HepG2 (cell line): ENCODE measurements around the gene CBX2.

Experiments used
- CTCF ChIP-seq: sonication (generic); formaldehyde crosslinking; IDR thresholded peaks from 2 replicates; pipeline ENCODE4 v1.5.0; 2020; ENCODE audit warnings: mild to moderate bottlenecking, missing genetic modification reagents, moderate library complexity
- EP300 ChIP-seq, 3 experiments: sonication (generic) in 1 of 3; formaldehyde crosslinking in 1 of 3; IDR thresholded peaks; 2 replicates each; pipeline versions ENCODE4 v1.5.1 to v1.6.1; 2011 to 2020; ENCODE audit warnings: low read depth in 2 of 3, low read length in 2 of 3, borderline replicate concordance in 1 of 3, improper control_type of control experiment in 1 of 3, mild to moderate bottlenecking in 1 of 3, missing genetic modification reagents in 1 of 3, moderate library complexity in 1 of 3
- FOSL1 ChIP-seq: sonication (generic); formaldehyde crosslinking; IDR thresholded peaks from 2 replicates; pipeline ENCODE4 v1.9.0; 2021; ENCODE audit warnings: missing genetic modification reagents, borderline replicate concordance
- HNRNPLL ChIP-seq: fragments of 200-400 bp; formaldehyde crosslinking; IDR thresholded peaks from 2 replicates; pipeline ENCODE4 v1.6.1; 2017; ENCODE audit warnings: mild to moderate bottlenecking, low read depth, low read length; ENCODE audit not compliant: poor library complexity, severe bottlenecking
- MAX ChIP-seq: IDR thresholded peaks from 2 replicates; pipeline ENCODE4 v1.6.1; 2012; ENCODE audit warnings: inconsistent platforms
- PTBP1 ChIP-seq: fragments of 200-400 bp; formaldehyde crosslinking; IDR thresholded peaks from 2 replicates; pipeline ENCODE4 v1.6.1; 2018; ENCODE audit warnings: low read length, low read depth; ENCODE audit not compliant: poor library complexity, severe bottlenecking
- RNF2 ChIP-seq: fragments of 450-650 bp; conservative IDR thresholded peaks from 2 replicates; pipeline ENCODE4 v1.6.1; 2016; ENCODE audit warnings: low read depth
- TMF1 ChIP-seq: sonication (generic); formaldehyde crosslinking; IDR thresholded peaks from 2 replicates; pipeline ENCODE4 v1.8.1; 2022; ENCODE audit warnings: low read depth, missing genetic modification reagents
- TP53 ChIP-seq: sonication (generic); formaldehyde crosslinking; conservative IDR thresholded peaks from 2 replicates; pipeline ENCODE4 v1.4.0; 2020; ENCODE audit warnings: missing genetic modification reagents
- ZEB1 ChIP-seq: IDR thresholded peaks from 2 replicates; pipeline ENCODE4 v1.6.1; 2012; ENCODE audit warnings: mild to moderate bottlenecking, low read depth, inconsistent platforms; ENCODE audit not compliant: insufficient replicate concordance
- ZNF264 ChIP-seq: sonication (generic); formaldehyde crosslinking; IDR thresholded peaks from 2 replicates; pipeline ENCODE4 v1.4.0; 2020; ENCODE audit warnings: missing genetic modification reagents
- ZNF512 ChIP-seq: sonication (generic); formaldehyde crosslinking; IDR thresholded peaks from 2 replicates; pipeline ENCODE4 v1.4.0; 2020; ENCODE audit warnings: mild to moderate bottlenecking, missing genetic modification reagents

- TF ChIP-seq PTBP1: no peak
- no peak for TF ChIP-seq ZNF264 (CRISPR knock-in tag)
- TF ChIP-seq CTCF (CRISPR knock-in tag): no peak
- TF ChIP-seq RNF2: no peak
- no peak for TF ChIP-seq TMF1 (CRISPR knock-in tag)
- no peak for TF ChIP-seq TP53 (CRISPR knock-in tag)
- TF ChIP-seq EP300 (IDR thresholded peaks at IDR 0.05; ENCODE audit: low read depth in 2 of 2, low read length in 2 of 2): no peak
- TF ChIP-seq EP300 (CRISPR knock-in tag; IDR thresholded peaks at IDR 0.05; ENCODE audit: borderline replicate concordance): no peak
- TF ChIP-seq ZEB1: no peak
- no peak for TF ChIP-seq HNRNPLL
- no peak for TF ChIP-seq FOSL1
- TF ChIP-seq ZNF512 (CRISPR knock-in tag): no peak
- no peak for TF ChIP-seq MAX
Observed at GRCh38 chr17:79742589-79742918, 35.4 kb upstream of the CBX2 start.
